GM21528 (cell line): ENCODE measurements around the gene FURIN.
"Not testable (repeated sequence)": the region's sequence is repeated elsewhere in the genome, so short reads cannot be mapped to it uniquely, and the experiment has no call there.

Source experiments
- ATAC-seq: cut with Tn5 transposase; IDR thresholded peaks from one replicate; pipeline ENCODE4 v1.9.1; 2021; ENCODE audit warnings: mild to moderate bottlenecking, moderate library complexity; ENCODE audit not compliant: unreplicated experiment, low FRiP score

FURIN gene

GRCh38 chr15:90868261-90868689, at the start of gene FURIN:
TSS of gene FURIN (plus strand) at chr15:90868588. CDS start at chr15:90875741, 7,153 bp downstream.
- ATAC-seq, result no peak

- ATAC-seq, result no peak
Observed at GRCh38 chr15:90819390-90819789, 49.0 kb upstream of the FURIN start.

GRCh38 chr15:90819850-90820249, 48.5 kb upstream of the FURIN start:
- no peak for ATAC-seq

- ATAC-seq, result no peak
Observed at GRCh38 chr15:90820481-90820880, 47.9 kb upstream of the FURIN start.

GRCh38 chr15:90822204-90822955, 46.0 kb upstream of the FURIN start:
- ATAC-seq, result no peak

GRCh38 chr15:90823455-90823974, 44.9 kb upstream of the FURIN start:
- no peak for ATAC-seq

- ATAC-seq, result not testable (repeated sequence)
Observed at GRCh38 chr15:90825115-90825899, 43.1 kb upstream of the FURIN start.

GRCh38 chr15:90826206-90826885, 42.0 kb upstream of the FURIN start:
- ATAC-seq, result not testable (repeated sequence)

GRCh38 chr15:90826886-90827435, 41.4 kb upstream of the FURIN start:
- no peak for ATAC-seq

GRCh38 chr15:90828111-90828510, 40.3 kb upstream of the FURIN start:
- ATAC-seq, result no peak

- ATAC-seq, result no peak
Observed at GRCh38 chr15:90829126-90829525, 39.3 kb upstream of the FURIN start.

GRCh38 chr15:90829942-90830440, 38.4 kb upstream of the FURIN start:
- ATAC-seq, result peak; percentile 52

GRCh38 chr15:90834626-90835025, 33.8 kb upstream of the FURIN start:
- ATAC-seq, result no peak

- ATAC-seq, result no peak
Observed at GRCh38 chr15:90836296-90836871, 32.0 kb upstream of the FURIN start.

- ATAC-seq, result no peak
Observed at GRCh38 chr15:90837094-90837493, 31.3 kb upstream of the FURIN start.

- no peak for ATAC-seq
Observed at GRCh38 chr15:90838139-90838538, 30.2 kb upstream of the FURIN start.

GRCh38 chr15:90838544-90838943, 29.8 kb upstream of the FURIN start:
- no peak for ATAC-seq

GRCh38 chr15:90839187-90840071, 29.0 kb upstream of the FURIN start:
- ATAC-seq, result peak; percentile 81
